GM23338 (cell line): ENCODE measurements around the gene FBXW11.

Source experiments
- EZH2 ChIP-seq: fragments of 200-600 bp; sonication (generic); IDR thresholded peaks from one replicate; pipeline ENCODE4 v1.8.0; 2017; ENCODE audit warnings: antibody characterized with exemption, mild to moderate bottlenecking, low read depth; ENCODE audit not compliant: unreplicated experiment
- TF ChIP-seq, protein P1 (sequence below), 2 experiments: fragments of 200-600 bp in 1 of 2; sonication (generic) in 1 of 2; conservative IDR thresholded peaks; 2 replicates each; pipeline versions ENCODE4 v1.5.1 to v1.6.1; 2016 to 2017; ENCODE audit warnings: antibody characterized with exemption in 2 of 2, low read depth in 2 of 2, mild to moderate bottlenecking in 2 of 2, moderate library complexity in 1 of 2
- TF ChIP-seq, protein P2 (sequence below): IDR thresholded peaks from one replicate; pipeline ENCODE4 v1.6.1; 2018; ENCODE audit warnings: antibody characterized with exemption; ENCODE audit not compliant: unreplicated experiment

DNA sequence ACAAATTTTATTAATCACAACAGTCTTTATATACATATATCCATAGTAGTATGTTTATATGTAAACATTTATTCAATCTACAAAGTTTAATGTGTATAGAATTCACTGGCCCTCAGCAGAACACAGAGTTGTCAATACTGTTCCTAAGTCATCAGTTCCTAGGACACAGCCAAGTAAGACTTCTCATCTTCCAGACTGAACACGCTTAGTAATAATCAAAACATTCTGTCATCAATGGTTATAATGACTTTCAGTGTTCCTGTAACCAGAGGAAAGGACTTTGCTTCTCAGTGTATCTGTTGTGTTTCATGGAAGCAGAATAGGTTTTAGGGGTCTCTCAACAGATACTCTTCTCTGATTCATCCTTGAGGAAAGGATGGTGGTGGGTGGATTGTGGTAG lies 138.7 kb downstream of the FBXW11 start:
- TF ChIP-seq EZH2 = no peak
- TF ChIP-seq, protein P1, sequence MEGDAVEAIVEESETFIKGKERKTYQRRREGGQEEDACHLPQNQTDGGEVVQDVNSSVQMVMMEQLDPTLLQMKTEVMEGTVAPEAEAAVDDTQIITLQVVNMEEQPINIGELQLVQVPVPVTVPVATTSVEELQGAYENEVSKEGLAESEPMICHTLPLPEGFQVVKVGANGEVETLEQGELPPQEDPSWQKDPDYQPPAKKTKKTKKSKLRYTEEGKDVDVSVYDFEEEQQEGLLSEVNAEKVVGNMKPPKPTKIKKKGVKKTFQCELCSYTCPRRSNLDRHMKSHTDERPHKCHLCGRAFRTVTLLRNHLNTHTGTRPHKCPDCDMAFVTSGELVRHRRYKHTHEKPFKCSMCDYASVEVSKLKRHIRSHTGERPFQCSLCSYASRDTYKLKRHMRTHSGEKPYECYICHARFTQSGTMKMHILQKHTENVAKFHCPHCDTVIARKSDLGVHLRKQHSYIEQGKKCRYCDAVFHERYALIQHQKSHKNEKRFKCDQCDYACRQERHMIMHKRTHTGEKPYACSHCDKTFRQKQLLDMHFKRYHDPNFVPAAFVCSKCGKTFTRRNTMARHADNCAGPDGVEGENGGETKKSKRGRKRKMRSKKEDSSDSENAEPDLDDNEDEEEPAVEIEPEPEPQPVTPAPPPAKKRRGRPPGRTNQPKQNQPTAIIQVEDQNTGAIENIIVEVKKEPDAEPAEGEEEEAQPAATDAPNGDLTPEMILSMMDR (conservative IDR thresholded peaks at IDR 0.05; ENCODE audit: low read depth in 2 of 2) = no peak
- TF ChIP-seq, protein P2, sequence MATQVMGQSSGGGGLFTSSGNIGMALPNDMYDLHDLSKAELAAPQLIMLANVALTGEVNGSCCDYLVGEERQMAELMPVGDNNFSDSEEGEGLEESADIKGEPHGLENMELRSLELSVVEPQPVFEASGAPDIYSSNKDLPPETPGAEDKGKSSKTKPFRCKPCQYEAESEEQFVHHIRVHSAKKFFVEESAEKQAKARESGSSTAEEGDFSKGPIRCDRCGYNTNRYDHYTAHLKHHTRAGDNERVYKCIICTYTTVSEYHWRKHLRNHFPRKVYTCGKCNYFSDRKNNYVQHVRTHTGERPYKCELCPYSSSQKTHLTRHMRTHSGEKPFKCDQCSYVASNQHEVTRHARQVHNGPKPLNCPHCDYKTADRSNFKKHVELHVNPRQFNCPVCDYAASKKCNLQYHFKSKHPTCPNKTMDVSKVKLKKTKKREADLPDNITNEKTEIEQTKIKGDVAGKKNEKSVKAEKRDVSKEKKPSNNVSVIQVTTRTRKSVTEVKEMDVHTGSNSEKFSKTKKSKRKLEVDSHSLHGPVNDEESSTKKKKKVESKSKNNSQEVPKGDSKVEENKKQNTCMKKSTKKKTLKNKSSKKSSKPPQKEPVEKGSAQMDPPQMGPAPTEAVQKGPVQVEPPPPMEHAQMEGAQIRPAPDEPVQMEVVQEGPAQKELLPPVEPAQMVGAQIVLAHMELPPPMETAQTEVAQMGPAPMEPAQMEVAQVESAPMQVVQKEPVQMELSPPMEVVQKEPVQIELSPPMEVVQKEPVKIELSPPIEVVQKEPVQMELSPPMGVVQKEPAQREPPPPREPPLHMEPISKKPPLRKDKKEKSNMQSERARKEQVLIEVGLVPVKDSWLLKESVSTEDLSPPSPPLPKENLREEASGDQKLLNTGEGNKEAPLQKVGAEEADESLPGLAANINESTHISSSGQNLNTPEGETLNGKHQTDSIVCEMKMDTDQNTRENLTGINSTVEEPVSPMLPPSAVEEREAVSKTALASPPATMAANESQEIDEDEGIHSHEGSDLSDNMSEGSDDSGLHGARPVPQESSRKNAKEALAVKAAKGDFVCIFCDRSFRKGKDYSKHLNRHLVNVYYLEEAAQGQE = no peak
